ENCODE measurements around the gene IARS2. TPM values are rescaled to one million over a fixed set of nuclear protein-coding genes. Genes with fewer than 3 reads are reported as not detected.

The IARS2 gene
- total and polyA plus RNA-seq, 7 donors, result 21.3 to 57.1 (median 46.3) TPM

GRCh38 chr1:220056374-220056773, 37.6 kb upstream of the IARS2 start:
- Histone ChIP-seq H3K36me3 (peaks cover 0 to 26% (median 3%) of the 10 kb centered on the region in 4 donors), H3K4me1 (no peaks in the 10 kb centered on the region), H3K27ac (no peak overlapping the region), H3K9me3 (no peaks in the 10 kb centered on the region), H3K4me3 (no peak overlapping the region), H3K27me3 (no peaks in the 10 kb centered on the region)
- TF ChIP-seq, protein P1, sequence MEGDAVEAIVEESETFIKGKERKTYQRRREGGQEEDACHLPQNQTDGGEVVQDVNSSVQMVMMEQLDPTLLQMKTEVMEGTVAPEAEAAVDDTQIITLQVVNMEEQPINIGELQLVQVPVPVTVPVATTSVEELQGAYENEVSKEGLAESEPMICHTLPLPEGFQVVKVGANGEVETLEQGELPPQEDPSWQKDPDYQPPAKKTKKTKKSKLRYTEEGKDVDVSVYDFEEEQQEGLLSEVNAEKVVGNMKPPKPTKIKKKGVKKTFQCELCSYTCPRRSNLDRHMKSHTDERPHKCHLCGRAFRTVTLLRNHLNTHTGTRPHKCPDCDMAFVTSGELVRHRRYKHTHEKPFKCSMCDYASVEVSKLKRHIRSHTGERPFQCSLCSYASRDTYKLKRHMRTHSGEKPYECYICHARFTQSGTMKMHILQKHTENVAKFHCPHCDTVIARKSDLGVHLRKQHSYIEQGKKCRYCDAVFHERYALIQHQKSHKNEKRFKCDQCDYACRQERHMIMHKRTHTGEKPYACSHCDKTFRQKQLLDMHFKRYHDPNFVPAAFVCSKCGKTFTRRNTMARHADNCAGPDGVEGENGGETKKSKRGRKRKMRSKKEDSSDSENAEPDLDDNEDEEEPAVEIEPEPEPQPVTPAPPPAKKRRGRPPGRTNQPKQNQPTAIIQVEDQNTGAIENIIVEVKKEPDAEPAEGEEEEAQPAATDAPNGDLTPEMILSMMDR (IDR thresholded peaks at IDR 0.05), result no peak
- TF ChIP-seq POLR2AphosphoS5 (IDR thresholded peaks at IDR 0.05), result no peak
- no peak for TF ChIP-seq EP300 (IDR thresholded peaks at IDR 0.05)
- no peak for TF ChIP-seq POLR2A (IDR thresholded peaks at IDR 0.05)
- no peak for DNase-seq
- 92 to 96% methylated on average over 1 of the region's 1 CpG for WGBS, 2 donors
- intact Hi-C loops (cut with DNase I), result no loop called here

GRCh38 chr1:220060876-220061275, 33.1 kb upstream of the IARS2 start:
- Histone ChIP-seq H3K27me3 (no peaks in the 10 kb centered on the region), H3K36me3 (peaks cover 0 to 55% (median 16%) of the 10 kb centered on the region in 4 donors), H3K27ac (no peak overlapping the region), H3K4me1 (no peaks in the 10 kb centered on the region), H3K9me3 (no peaks in the 10 kb centered on the region), H3K4me3 (no peak overlapping the region)
- no peak for DNase-seq
- 95 to 96% methylated on average over 3 of the region's 3 CpGs for WGBS, 2 donors
- intact Hi-C loops (cut with DNase I), result no loop called here
- no peak for TF ChIP-seq POLR2A (IDR thresholded peaks at IDR 0.05)
- TF ChIP-seq, protein P1 (IDR thresholded peaks at IDR 0.05), result no peak
- no peak for TF ChIP-seq POLR2AphosphoS5 (IDR thresholded peaks at IDR 0.05)
- no peak for TF ChIP-seq EP300 (IDR thresholded peaks at IDR 0.05)

- no peak overlapping the region for H3K4me3 ChIP-seq
- intact Hi-C loops (cut with DNase I), result no loop called here
- no peaks in the 10 kb centered on the region for H3K4me1 ChIP-seq
- H3K36me3 ChIP-seq, result peaks cover 0 to 65% (median 17%) of the 10 kb centered on the region in 4 donors
- H3K9me3 ChIP-seq, result no peaks in the 10 kb centered on the region
- WGBS, 2 donors, result 94 to 98% methylated on average over 6 of the region's 6 CpGs
- no peaks in the 10 kb centered on the region for H3K27me3 ChIP-seq
- H3K27ac ChIP-seq, result no peak overlapping the region
- DNase-seq, result no peak
- TF ChIP-seq POLR2AphosphoS5 (IDR thresholded peaks at IDR 0.05), result no peak
- TF ChIP-seq, protein P1 (IDR thresholded peaks at IDR 0.05), result no peak
- TF ChIP-seq POLR2A (IDR thresholded peaks at IDR 0.05), result no peak
- no peak for TF ChIP-seq EP300 (IDR thresholded peaks at IDR 0.05)
Measured at GRCh38 chr1:220062629-220063028, 31.3 kb upstream of the IARS2 start.

- H3K4me1 ChIP-seq, result no peaks in the 10 kb centered on the region
- intact Hi-C loops (cut with DNase I), result no loop called here
- peaks cover 0 to 67% (median 14%) of the 10 kb centered on the region in 4 donors for H3K36me3 ChIP-seq
Measured at GRCh38 chr1:220067269-220068204, 26.4 kb upstream of the IARS2 start.

More at GRCh38 chr1:220067269-220068204, 26.4 kb upstream of the IARS2 start:
- no peaks in the 10 kb centered on the region for H3K9me3 ChIP-seq
- 94 to 95% methylated on average over 3 of the region's 3 CpGs for WGBS, 2 donors
- no peak overlapping the region for H3K4me3 ChIP-seq
- no peaks in the 10 kb centered on the region for H3K27me3 ChIP-seq
- DNase-seq, result no peak
- TF ChIP-seq POLR2A (IDR thresholded peaks at IDR 0.05) (no peak), POLR2AphosphoS5 (IDR thresholded peaks at IDR 0.05) (no peak), EP300 (IDR thresholded peaks at IDR 0.05) (no peak)
- TF ChIP-seq, protein P1 (IDR thresholded peaks at IDR 0.05), result no peak
- no peak overlapping the region for H3K27ac ChIP-seq
